Activated CD8-positive, alpha-beta memory T cell treated with anti-CD3 and anti-CD28 coated beads, Interleukin-2, amount 50 U/mL, for 24 hours (primary cell): ENCODE results near the gene PHTF1.

ENCODE experiments used
- DNase-seq: peaks from one replicate; pipeline ENCODE4 v3.0.0-alpha.2; 2020; ENCODE audit errors: extremely low read depth

Gene PHTF1

DNA sequence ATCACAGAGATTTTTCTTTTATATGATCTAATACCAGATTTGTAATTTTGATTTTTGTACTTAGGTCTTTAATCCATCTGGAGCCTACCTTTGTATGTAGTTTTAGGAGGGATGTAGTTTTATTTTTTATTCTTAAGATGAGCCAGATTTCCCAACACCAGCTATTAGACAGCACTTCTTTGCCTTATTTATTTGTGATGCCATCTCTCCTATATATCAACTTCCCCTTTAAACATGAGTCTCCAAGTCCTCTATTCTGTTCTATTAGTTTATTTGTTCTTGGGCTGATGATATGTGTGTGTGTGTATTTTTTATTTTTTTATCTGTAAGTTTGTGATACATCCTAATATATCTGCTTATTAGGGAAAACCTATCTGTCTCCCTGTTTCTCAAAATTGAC, 94.2 kb downstream of the PHTF1 start:
- DNase-seq = no peak

DNA sequence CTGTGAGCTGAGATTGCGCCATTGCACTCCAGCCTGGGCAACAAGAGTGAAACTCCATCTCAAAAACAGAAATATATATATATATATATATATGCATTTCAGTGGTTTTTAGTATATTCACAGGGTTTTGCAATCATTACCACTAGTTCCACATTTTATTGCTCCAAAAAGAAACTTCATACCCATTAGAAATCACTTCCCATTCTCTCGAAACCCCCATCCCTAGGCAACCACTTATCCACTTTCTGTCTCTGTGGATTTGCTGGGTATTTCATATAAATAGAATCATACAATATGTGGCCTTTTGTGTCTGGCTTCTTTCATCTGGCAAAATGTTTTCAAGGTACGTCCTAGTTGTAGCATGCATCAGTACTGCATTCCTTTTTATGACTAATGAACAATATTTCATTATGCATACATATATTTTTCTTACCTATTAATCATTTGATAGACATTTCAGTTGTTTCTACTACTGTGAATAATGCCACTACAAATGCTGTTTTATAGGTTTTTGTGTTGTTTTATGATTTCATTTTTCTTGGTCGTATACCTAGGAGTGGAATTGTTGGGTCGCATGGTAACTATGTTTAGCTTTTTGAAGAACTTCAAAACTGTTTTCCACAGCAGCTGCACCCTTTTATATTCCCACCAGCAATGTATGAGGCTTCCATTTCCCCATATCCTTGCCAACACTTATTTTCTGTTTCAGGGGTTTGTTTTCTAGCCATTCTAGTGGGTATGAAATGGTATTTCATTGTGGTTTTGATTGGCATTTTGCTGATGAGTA, 95.9 kb downstream of the PHTF1 start:
- no peak for DNase-seq

DNA sequence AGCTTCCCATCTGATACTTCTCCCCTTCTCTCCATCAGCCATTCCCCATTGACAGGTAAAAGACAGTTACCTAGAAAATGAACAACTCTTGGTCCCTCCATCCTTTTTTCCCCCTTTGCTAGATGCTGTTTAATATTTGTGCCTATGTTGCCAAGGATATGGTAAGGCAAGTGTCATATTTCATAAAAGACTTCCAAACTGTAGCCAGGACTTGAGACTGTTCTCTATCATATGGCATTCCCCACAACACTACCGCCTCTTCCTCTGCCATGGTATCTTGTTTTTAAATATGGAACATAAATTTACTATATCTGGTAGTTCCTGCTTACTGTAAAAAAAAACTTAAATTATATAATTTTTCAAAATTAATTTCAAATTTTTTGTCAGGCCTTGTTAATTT, 97.2 kb downstream of the PHTF1 start:
- DNase-seq = no peak

DNA sequence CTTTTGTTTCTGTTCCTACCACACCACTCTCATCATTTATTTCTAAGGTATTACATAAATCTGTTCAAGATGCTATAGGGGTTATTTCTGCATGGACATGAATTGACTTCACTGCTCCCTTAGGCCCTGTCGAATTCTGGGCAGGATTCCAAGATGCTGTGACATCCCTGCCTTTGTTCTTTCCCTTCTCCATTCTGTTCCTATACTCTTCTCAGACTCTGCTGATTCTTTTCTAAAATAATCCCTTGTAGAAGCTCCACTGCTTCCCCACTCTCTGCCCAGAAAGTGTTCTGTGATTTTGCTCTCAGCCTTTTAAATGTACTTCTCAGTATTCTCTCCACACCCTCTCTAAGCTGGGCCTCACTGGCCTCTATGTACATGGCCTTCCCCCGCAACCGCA, 99.2 kb downstream of the PHTF1 start:
- no peak for DNase-seq

DNA sequence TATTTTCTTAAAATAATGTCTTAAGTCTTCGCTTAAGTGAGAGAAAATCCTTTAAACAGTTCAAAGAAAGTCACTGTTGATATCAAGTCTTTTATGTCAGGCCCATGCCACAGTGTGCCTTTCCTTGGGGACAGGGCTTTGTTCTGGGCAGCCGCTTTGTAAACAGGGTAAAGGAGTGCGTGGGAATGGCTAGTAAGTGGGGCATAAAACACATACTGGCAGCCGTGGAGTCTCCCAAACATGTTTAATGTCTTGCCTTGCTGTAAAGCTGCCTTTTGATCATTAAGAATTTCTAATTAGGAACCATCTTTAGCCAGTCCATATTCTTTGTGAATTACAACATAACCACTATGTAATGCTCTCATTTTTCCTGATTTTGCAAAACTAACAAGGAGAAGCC, 99.7 kb downstream of the PHTF1 start:
- no peak for DNase-seq

DNA sequence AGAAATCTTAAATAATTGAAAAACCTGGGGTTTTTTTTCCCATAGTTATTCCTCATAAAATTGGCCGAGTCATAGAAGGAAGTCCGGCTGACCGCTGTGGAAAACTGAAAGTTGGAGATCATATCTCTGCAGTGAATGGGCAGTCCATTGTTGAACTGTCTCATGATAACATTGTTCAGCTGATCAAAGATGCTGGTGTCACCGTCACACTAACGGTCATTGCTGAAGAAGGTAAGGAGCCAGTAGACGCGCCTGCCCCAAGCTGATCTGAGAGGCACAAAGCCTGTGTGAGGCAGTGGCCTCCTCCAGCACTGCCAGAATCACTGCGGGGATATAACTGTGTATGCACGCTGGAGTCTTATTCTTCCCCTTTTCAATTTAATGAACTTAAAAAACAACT, 100.3 kb downstream of the PHTF1 start:
- no peak for DNase-seq

DNA sequence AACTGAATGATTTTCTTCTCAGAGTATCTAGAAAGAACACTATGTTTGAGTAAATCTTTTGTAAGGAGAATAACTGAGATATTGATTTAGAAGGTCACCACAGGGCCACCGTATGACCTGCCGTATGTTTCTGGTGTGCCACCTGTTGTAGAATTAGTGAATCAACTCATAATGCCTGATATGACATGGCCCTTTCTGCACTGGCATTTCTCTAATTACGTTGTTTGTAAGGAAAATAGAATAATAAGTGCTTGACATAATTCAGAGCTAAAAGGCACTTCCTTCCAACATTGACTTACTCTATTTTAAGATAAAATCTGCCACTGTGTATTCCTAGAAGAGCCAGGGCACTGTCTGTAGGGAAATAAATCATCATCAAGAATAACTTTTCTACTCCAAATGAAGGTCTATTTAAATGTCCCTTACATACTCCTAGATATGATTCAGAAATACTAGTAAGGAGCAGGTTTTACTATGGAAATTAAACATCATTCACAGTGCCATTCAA, 101.7 kb downstream of the PHTF1 start:
- no peak for DNase-seq

DNA sequence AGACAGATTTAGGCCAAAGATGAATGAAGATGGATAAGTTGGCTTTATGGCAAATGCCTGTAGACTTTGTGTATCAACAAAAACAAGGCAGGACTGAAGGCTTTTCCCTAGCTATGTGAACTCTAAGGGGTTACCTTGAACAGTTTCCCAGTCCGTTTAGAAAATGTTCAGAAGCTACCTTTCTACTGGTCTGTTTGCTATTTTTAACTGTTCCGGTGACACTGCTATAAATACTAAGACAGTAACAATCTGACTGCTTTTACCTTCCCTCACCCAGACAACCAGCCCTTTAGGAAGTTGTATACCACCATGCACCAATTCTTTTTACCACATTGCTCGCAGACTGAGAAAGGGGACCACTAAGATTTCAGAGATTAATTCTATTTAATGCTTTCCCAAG, 102.2 kb downstream of the PHTF1 start:
- DNase-seq = no peak

DNA sequence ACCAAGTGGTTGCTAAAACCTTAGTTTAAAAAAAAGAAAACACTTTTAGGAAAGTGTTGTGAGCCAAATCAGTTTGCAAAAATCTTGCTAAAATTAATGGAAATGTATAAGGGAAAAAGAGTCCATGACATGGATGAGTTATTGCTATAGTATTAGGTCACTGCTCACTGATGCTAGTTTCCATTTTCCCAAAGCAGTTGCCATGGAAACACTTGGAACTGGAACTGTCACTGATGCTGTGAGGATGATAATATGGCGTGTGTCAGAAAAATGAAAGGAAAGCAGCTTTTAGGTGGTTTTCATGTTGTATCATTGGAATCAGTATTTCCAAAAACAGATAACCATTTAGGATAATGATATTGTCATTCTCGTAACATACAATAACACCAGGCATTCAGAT, 104.4 kb downstream of the PHTF1 start:
- DNase-seq = no peak

DNA sequence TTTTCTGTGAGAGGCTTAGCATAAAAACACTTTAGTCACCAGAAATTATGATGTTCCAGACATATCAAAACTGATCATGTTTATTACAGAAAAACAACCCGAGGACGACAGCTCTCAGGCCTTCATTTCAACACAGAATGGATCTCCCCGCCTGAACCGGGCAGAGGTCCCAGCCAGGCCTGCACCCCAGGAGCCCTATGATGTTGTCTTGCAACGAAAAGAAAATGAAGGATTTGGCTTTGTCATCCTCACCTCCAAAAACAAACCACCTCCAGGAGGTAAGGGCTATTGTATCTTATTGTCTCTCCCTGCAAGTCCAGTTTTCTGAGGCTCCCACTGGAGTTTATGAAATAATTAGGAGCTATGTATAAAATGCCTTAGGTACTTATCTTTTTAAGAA, 105.5 kb downstream of the PHTF1 start:
- DNase-seq = no peak

DNA sequence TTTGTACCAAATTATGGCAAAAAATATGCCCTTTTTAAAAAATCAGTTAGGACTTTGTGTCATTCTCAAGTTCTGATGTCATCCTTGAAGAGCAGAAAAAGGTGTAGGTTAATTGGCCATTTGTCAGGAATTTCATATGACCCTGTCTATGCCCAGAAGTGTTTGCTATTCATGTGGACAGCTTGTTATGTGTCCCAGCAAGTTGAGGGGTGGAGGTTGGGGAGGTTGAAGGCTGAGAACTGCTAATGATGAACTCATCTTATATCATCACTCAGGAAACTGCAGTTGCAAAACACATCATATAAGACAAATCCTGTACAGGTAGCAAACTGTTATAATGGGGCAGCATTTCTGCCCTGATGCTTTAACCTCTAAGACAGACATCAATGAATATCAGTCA, 106.5 kb downstream of the PHTF1 start:
- DNase-seq = no peak

DNA sequence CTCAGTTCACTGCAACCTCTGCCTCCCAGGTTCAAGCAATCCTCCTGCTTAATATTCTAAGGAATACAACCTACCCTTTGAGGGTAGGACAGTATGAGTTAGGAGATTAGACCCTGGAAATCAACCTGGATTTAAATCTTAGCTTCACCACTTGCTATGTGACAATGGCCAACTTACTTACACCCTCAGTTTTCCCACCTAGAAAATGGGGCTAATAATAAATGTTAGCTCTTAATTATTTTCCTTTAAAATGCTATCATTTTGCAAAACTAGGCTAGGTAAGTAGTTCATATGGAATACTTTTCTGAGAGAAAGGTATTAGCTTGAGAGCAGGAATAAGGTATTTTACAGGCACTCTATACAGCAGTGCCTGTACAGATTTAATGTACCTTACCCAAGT, 110.8 kb downstream of the PHTF1 start:
- DNase-seq = no peak

DNA sequence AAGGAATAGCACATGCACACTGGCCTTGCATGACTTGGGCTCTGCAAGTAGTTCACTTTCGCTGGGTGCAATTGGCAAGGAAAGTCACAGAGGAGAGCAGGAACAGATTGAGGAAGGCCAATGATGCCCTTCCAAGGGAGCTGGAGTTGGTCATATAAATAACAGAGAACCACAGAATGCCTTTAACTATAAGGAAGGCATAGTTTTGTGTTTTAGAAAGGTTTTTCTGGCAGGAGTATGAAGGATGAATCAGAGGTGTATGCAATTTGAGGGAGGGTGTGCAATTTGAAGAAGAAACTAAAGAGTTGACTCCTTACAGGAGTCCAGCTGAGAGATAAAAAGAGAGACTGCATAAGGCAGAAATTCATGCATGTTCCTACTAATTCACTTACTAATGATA, 112.1 kb downstream of the PHTF1 start:
- DNase-seq = no peak
